A673 (cell line): Measurements from ENCODE around the gene TGFA.

Experiments
- CTCF ChIP-seq: fragments of 300-800, 200-600 bp; sonication (generic); conservative IDR thresholded peaks from 2 replicates; pipeline ENCODE4 v1.5.1; 2017; ENCODE audit warnings: low read depth, mild to moderate bottlenecking, antibody characterized with exemption, low read length, moderate library complexity, mixed read lengths
- EZH2 ChIP-seq: fragments of 200-600 bp; sonication (generic); IDR thresholded peaks from 2 replicates; pipeline ENCODE4 v1.6.1; 2017; ENCODE audit warnings: borderline replicate concordance, low read depth, mild to moderate bottlenecking, mixed read lengths, antibody characterized with exemption, low read length; ENCODE audit not compliant: poor library complexity, severe bottlenecking

DNA sequence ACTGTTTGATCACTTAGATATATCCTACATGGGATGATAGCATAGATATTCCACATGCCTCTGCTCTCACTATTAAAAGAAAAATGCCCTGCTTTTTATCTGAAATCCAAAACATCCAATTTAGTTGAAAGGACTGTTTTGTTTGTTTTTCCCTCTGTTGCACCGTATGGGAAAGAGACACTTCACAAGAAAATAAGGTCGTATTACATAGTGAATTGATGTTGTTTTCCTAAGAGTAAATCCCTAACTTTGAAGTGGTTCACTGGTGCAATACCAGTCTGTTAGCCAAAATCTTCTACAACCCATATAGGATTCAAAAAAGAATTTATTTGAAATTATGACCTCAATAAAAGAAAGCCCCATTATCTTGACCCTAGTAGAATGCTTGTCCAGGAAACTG lies 18.1 kb downstream of the TGFA start:
- no peak for TF ChIP-seq CTCF
- no peak for TF ChIP-seq EZH2
